H9 (cell line): ENCODE measurements around the gene GRIA1. TPM values are rescaled to one million over a fixed set of nuclear protein-coding genes. Genes with fewer than 3 reads are reported as not detected.

ENCODE experiments used
- DNase-seq: peaks from one replicate; pipeline ENCODE4 v3.0.0-alpha.2; 2017
- H2AFZ ChIP-seq: one replicate; pipeline ENCODE4 v1.6.1; 2013; ENCODE audit warnings: mild to moderate bottlenecking, low read length, control low read depth, moderate library complexity
- H2AK5ac ChIP-seq: 2 replicates; pipeline ENCODE4 v1.6.1; 2013; ENCODE audit warnings: low read length, control low read depth, mixed read lengths; ENCODE audit not compliant: insufficient read length
- H2BK120ac ChIP-seq: one replicate; pipeline ENCODE4 v1.6.1; 2013; ENCODE audit warnings: low read depth, mild to moderate bottlenecking, low read length, control low read depth, inconsistent platforms; ENCODE audit not compliant: poor library complexity, severe bottlenecking
- H2BK12ac ChIP-seq: 2 replicates; pipeline ENCODE4 v1.6.1; 2013; ENCODE audit warnings: low read length, control low read depth, mixed read lengths, low read depth; ENCODE audit not compliant: insufficient read length
- H2BK15ac ChIP-seq: 2 replicates; pipeline ENCODE4 v1.6.1; 2013; ENCODE audit warnings: low read depth, low read length, control low read depth
- H2BK20ac ChIP-seq: one replicate; pipeline ENCODE4 v1.6.1; 2013; ENCODE audit warnings: low read depth, mild to moderate bottlenecking, low read length, control low read depth, inconsistent platforms; ENCODE audit not compliant: poor library complexity, severe bottlenecking
- H2BK5ac ChIP-seq: 2 replicates; pipeline ENCODE4 v1.6.1; 2013; ENCODE audit warnings: low read length, control low read depth, mixed read lengths; ENCODE audit not compliant: insufficient read length
- H3K14ac ChIP-seq: 2 replicates; pipeline ENCODE4 v1.6.1; 2013; ENCODE audit warnings: low read length, control low read depth; ENCODE audit not compliant: insufficient read depth
- H3K18ac ChIP-seq: 2 replicates; pipeline ENCODE4 v1.6.1; 2013; ENCODE audit warnings: low read depth, mild to moderate bottlenecking, mixed read lengths, low read length, control low read depth; ENCODE audit not compliant: insufficient read length
- H3K23ac ChIP-seq: 2 replicates; pipeline ENCODE4 v1.6.1; 2013; ENCODE audit warnings: low read length, control low read depth, mixed read lengths, low read depth; ENCODE audit not compliant: insufficient read length
- H3K23me2 ChIP-seq: 2 replicates; pipeline ENCODE4 v1.6.1; 2013; ENCODE audit warnings: low read depth, mild to moderate bottlenecking, mixed read lengths, low read length, control low read depth; ENCODE audit not compliant: insufficient read length, poor library complexity, severe bottlenecking
- H3K27ac ChIP-seq: 2 replicates; pipeline ENCODE4 v1.5.1; 2013; ENCODE audit warnings: low read length, control low read depth, mixed read lengths, low read depth; ENCODE audit not compliant: insufficient read length
- H3K27me3 ChIP-seq: 2 replicates; pipeline ENCODE4 v1.6.1; 2013; ENCODE audit warnings: low read length, control low read depth, inconsistent platforms; ENCODE audit not compliant: insufficient read depth
- H3K4ac ChIP-seq: 2 replicates; pipeline ENCODE4 v1.6.1; 2013; ENCODE audit warnings: low read depth, mild to moderate bottlenecking, control low read depth, inconsistent platforms, low read length, moderate library complexity
- H3K4me1 ChIP-seq: 2 replicates; pipeline ENCODE4 v1.6.1; 2013; ENCODE audit warnings: low read length, control low read depth, inconsistent platforms; ENCODE audit not compliant: insufficient read depth
- H3K4me2 ChIP-seq: 2 replicates; pipeline ENCODE4 v1.6.1; 2013; ENCODE audit warnings: low read length, control low read depth, mixed read lengths; ENCODE audit not compliant: insufficient read length, insufficient read depth
- H3K56ac ChIP-seq: 2 replicates; pipeline ENCODE4 v1.6.1; 2013; ENCODE audit warnings: low read depth, mild to moderate bottlenecking, mixed read lengths, low read length, control low read depth; ENCODE audit not compliant: insufficient read length
- H3K79me1 ChIP-seq: 2 replicates; pipeline ENCODE4 v1.6.1; 2013; ENCODE audit warnings: low read depth, mild to moderate bottlenecking, moderate library complexity, low read length, control low read depth, inconsistent platforms; ENCODE audit not compliant: insufficient read depth, poor library complexity, severe bottlenecking
- H3K79me2 ChIP-seq: 2 replicates; pipeline ENCODE4 v1.6.1; 2013; ENCODE audit warnings: low read length, control low read depth, inconsistent platforms; ENCODE audit not compliant: insufficient read depth
- H3K9ac ChIP-seq: 2 replicates; pipeline ENCODE4 v1.6.1; 2013; ENCODE audit warnings: low read length, control low read depth, mixed read lengths; ENCODE audit not compliant: insufficient read length; ENCODE audit errors: extremely low read depth
- H3K9me3 ChIP-seq: one replicate; pipeline ENCODE4 v1.6.1; 2013; ENCODE audit warnings: low read depth, low read length, inconsistent platforms; ENCODE audit not compliant: control insufficient read depth
- H3T11ph ChIP-seq: one replicate; pipeline ENCODE4 v1.6.1; 2013; ENCODE audit warnings: mild to moderate bottlenecking, low read length, control low read depth, inconsistent platforms
- H4K20me1 ChIP-seq: one replicate; pipeline ENCODE4 v1.6.1; 2013; ENCODE audit not compliant: control insufficient read depth, insufficient read length, insufficient read depth
- H4K5ac ChIP-seq: 2 replicates; pipeline ENCODE4 v1.6.1; 2013; ENCODE audit warnings: low read depth, mild to moderate bottlenecking, mixed read lengths, low read length, control low read depth; ENCODE audit not compliant: insufficient read length
- H4K8ac ChIP-seq: replicated peaks from 2 replicates; pipeline ENCODE4 v1.6.1; 2013; ENCODE audit warnings: low read length, control low read depth, mixed read lengths, low read depth; ENCODE audit not compliant: insufficient read length
- H4K91ac ChIP-seq: 2 replicates; pipeline ENCODE4 v1.6.1; 2013; ENCODE audit warnings: low read depth, mild to moderate bottlenecking, moderate library complexity, mixed read lengths, low read length, control low read depth; ENCODE audit not compliant: insufficient read length
- H3K27ac Mint-ChIP-seq, 3 experiments: 2 replicates in 2 of 3; 3 replicates in 1 of 3; pipeline ENCODE4 v1.8.0; 2020 to 2021; ENCODE audit warnings: mixed read lengths in 3 of 3, mild to moderate bottlenecking in 1 of 3, moderate library complexity in 1 of 3
- H3K27me3 Mint-ChIP-seq: 2 replicates; pipeline ENCODE4 v1.8.0; 2021; ENCODE audit warnings: low read depth, mild to moderate bottlenecking, moderate library complexity, mixed read lengths
- H3K36me3 Mint-ChIP-seq, 3 experiments: 2 replicates in 2 of 3; 3 replicates in 1 of 3; pipeline ENCODE4 v1.8.0; 2020 to 2021; ENCODE audit warnings: low read depth in 3 of 3, mixed read lengths in 3 of 3; ENCODE audit not compliant: insufficient read depth in 1 of 3
- H3K4me1 Mint-ChIP-seq, 2 experiments: 2 replicates each; pipeline ENCODE4 v1.8.0; 2020; ENCODE audit warnings: mixed read lengths in 2 of 2
- H3K4me3 Mint-ChIP-seq, 2 experiments: 2 replicates in 1 of 2; 3 replicates in 1 of 2; pipeline ENCODE4 v1.8.0; 2020 to 2021; ENCODE audit warnings: mild to moderate bottlenecking in 2 of 2, mixed read lengths in 2 of 2, moderate library complexity in 1 of 2
- H3K9me3 Mint-ChIP-seq, 2 experiments: 2 replicates in 1 of 2; 3 replicates in 1 of 2; pipeline ENCODE4 v1.8.0; 2020; ENCODE audit warnings: mild to moderate bottlenecking in 2 of 2, mixed read lengths in 2 of 2, moderate library complexity in 1 of 2
- CTCF ChIP-seq: fragments of 200-600 bp; sonication (generic); conservative IDR thresholded peaks from 3 replicates; pipeline ENCODE4 v1.8.0; 2021; ENCODE audit warnings: antibody characterized with exemption, mild to moderate bottlenecking
- WGBS: extraction: QIAGEN DNeasy Blood & Tissue Kit; methylation state at CpG from one replicate; pipeline ENCODE4 v1.1.7; 2013; ENCODE audit warnings: missing lambda C conversion rate, low lambda C conversion rate, mixed read lengths; ENCODE audit not compliant: insufficient read length; ENCODE audit errors: extremely low coverage; 5-methylcytosine and 5-hydroxymethylcytosine counted together
- total RNA-seq: library from RNA; stranded (reverse); gene quantifications from 2 replicates; pipeline ENCODE4 v1.2.1, GENCODE V29; 2021

The GRIA1 gene
- total RNA-seq, 1 experiment from 2014 or later = 0.52 TPM

DNA sequence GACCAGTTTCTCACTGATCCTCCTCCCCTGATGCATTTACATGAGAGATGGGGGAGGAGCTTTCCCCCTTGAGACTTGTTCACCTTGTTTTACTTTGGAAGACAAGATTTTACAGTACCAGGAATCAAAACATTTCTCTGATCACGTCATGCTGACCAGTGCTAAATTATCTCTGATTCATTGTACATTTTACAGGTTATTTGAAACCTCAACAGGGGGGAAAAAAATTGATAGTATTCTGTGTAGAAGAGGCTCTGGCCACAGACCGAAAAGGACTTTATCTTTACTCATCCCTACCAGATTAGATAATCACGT lies 133.9 kb downstream of the GRIA1 start:
- no peak overlapping the region for H3K23ac ChIP-seq
- H4K91ac ChIP-seq = no peak overlapping the region
- no peak overlapping the region for H3K27ac ChIP-seq
- no peak overlapping the region for H3K9ac ChIP-seq
- no peak overlapping the region for H2BK120ac ChIP-seq
- no peaks in the 10 kb centered on the region for H3K79me1 ChIP-seq
- H2AFZ ChIP-seq = no peak overlapping the region
- no peaks in the 10 kb centered on the region for H3K79me2 ChIP-seq
- no peak for TF ChIP-seq CTCF
- no peak overlapping the region for H3K4ac ChIP-seq
- H3K18ac ChIP-seq = no peak overlapping the region
- H4K8ac ChIP-seq = no peak overlapping the region
- H4K20me1 ChIP-seq = no peaks in the 10 kb centered on the region
- peaks cover 10 to 13% of the 10 kb centered on the region in 2 experiments for H3K4me1 Mint-ChIP-seq
- H3K4me1 ChIP-seq = peaks cover 4% of the 10 kb centered on the region; the same call in 1 of the 2 replicates
- no peak overlapping the region for H4K5ac ChIP-seq
- no peak overlapping the region for H3K4me2 ChIP-seq
- H2BK5ac ChIP-seq = no peak overlapping the region
- no peak for DNase-seq
- no peak overlapping the region for H2AK5ac ChIP-seq
- no peaks in the 10 kb centered on the region for H3K36me3 Mint-ChIP-seq
- no peak overlapping the region for H3K14ac ChIP-seq
- whole genome bisulfite sequencing = no CpG with 5 or more reads among the region's 3 CpGs
- no peaks in the 10 kb centered on the region for H3K23me2 ChIP-seq
- no peaks in the 10 kb centered on the region for H3K27me3 Mint-ChIP-seq
- no peaks in the 10 kb centered on the region for H3K9me3 ChIP-seq
- no peak overlapping the region for H2BK15ac ChIP-seq
- H3K9me3 Mint-ChIP-seq = no peaks in the 10 kb centered on the region
- H2BK12ac ChIP-seq = no peak overlapping the region
- no peaks in the 10 kb centered on the region for H3K27me3 ChIP-seq
- no peak overlapping the region for H3K56ac ChIP-seq
- no peak overlapping the region for H3T11ph ChIP-seq
- H3K4me3 Mint-ChIP-seq = no peak overlapping the region
- H2BK20ac ChIP-seq = no peak overlapping the region
- no peak overlapping the region for H3K27ac Mint-ChIP-seq
